Panc1 (cell line): ENCODE results near the gene USP49. TPM values are rescaled to one million over a fixed set of nuclear protein-coding genes. Genes with fewer than 3 reads are reported as not detected.
A peak's percentile ranks its signal among the peaks of the same experiment; 100 is the strongest.

Experiments
- ATAC-seq: fragments of 200-7000 bp; cut with Tn5 transposase; 2 replicates; pipeline ENCODE4 v1.9.1; 2020; ENCODE audit warnings: mild to moderate bottlenecking, moderate library complexity
- BruUV-seq: library from RNA; stranded (reverse); fragments of 400-500 nt; replicated peaks from 2 replicates; lab custom pipeline; 2021; lab: Mats Ljungman, UMichigan
- CTCF ChIA-PET: fragments of 300-600 bp; sonication (Branson Sonifier 250); formaldehyde crosslinking; loops from one replicate; lab custom pipeline; 2022; ENCODE audit warnings: antibody characterized with exemption; lab: Charles Lee
- POLR2A ChIA-PET: fragments of 300-600 bp; sonication (Branson Sonifier 250); formaldehyde crosslinking; loops from one replicate; lab custom pipeline; 2022; ENCODE audit warnings: antibody characterized with exemption; lab: Charles Lee
- DNase-seq: peaks from one replicate; pipeline ENCODE4 v3.0.0-alpha.2; 2010; ENCODE audit warnings: low read depth, low spot score
- H3K27ac ChIP-seq: 2 replicates; pipeline ENCODE4 v1.5.1; 2011; ENCODE audit warnings: mild to moderate bottlenecking, low read length, inconsistent platforms
- H3K27me3 ChIP-seq: fragments of 200-500 bp; sonication (Bioruptor generic); 2 replicates; pipeline ENCODE4 v1.6.0; 2014; ENCODE audit warnings: low read length, inconsistent platforms; ENCODE audit not compliant: control insufficient read depth, insufficient read depth
- H3K36me3 ChIP-seq: fragments of 200-500 bp; sonication (Bioruptor generic); 2 replicates; pipeline ENCODE4 v1.5.1; 2014; ENCODE audit warnings: inconsistent platforms, mild to moderate bottlenecking, low read length, moderate library complexity; ENCODE audit not compliant: control insufficient read depth, insufficient read depth
- H3K4me1 ChIP-seq: 2 replicates; pipeline ENCODE4 v1.5.1; 2011; ENCODE audit warnings: inconsistent platforms, mild to moderate bottlenecking, low read length, moderate library complexity; ENCODE audit not compliant: control insufficient read depth, insufficient read depth
- H3K4me3 ChIP-seq, 2 experiments: 2 replicates each; pipeline ENCODE4 v1.5.1; 2011 to 2012; ENCODE audit warnings: low read depth in 2 of 2, low read length in 2 of 2, mild to moderate bottlenecking in 2 of 2, inconsistent platforms in 1 of 2, moderate library complexity in 1 of 2
- H3K9me3 ChIP-seq: fragments of 200-500 bp; sonication (Bioruptor generic); 2 replicates; pipeline ENCODE4 v1.5.1; 2014; ENCODE audit warnings: low read depth, mild to moderate bottlenecking, inconsistent platforms, low read length, moderate library complexity; ENCODE audit not compliant: control insufficient read depth, insufficient read depth
- POLR2AphosphoS5 ChIP-seq: IDR thresholded peaks from 2 replicates; pipeline ENCODE4 v1.6.1; 2012; ENCODE audit warnings: mild to moderate bottlenecking, low read depth, low read length, moderate library complexity
- SIN3A ChIP-seq: IDR thresholded peaks from 2 replicates; pipeline ENCODE4 v1.6.1; 2012; ENCODE audit warnings: low read depth, mild to moderate bottlenecking, low read length, moderate library complexity, borderline replicate concordance; ENCODE audit not compliant: insufficient read depth
- TCF7L2 ChIP-seq: IDR thresholded peaks from 2 replicates; pipeline ENCODE4 v1.6.1; 2011; ENCODE audit warnings: mild to moderate bottlenecking, low read depth, low read length, inconsistent platforms
- in situ Hi-C: cut with HindIII; loops from 2 replicates; pipeline ENCODE4 v1.10.0; 2016; ENCODE audit warnings: low sequenced_read_pairs, low pct_unique_long_range_greater_than_20kb
- intact Hi-C: fragments of 100-400 bp; cut with micrococcal nuclease; formaldehyde crosslinking; loops from one replicate; pipeline ENCODE4 v1.10.0; 2022; ENCODE audit not compliant: unreplicated experiment
- total RNA-seq: library from RNA; stranded (reverse); gene quantifications from one replicate; pipeline ENCODE4 v1.2.1, GENCODE V29; 2021; ENCODE audit not compliant: unreplicated experiment
- TF ChIP-seq, protein P1 (sequence below), 2 experiments: IDR thresholded peaks; 2 replicates each; pipeline ENCODE4 v1.6.1; 2011 to 2012; ENCODE audit warnings: low read depth in 2 of 2, control low read depth in 1 of 2, low read length in 1 of 2, mild to moderate bottlenecking in 1 of 2, moderate library complexity in 1 of 2; ENCODE audit not compliant: insufficient read depth in 1 of 2
- TF ChIP-seq, protein P2 (sequence below): fragments of 450-650 bp; IDR thresholded peaks from 2 replicates; pipeline ENCODE4 v1.5.1; 2017; ENCODE audit warnings: mild to moderate bottlenecking

The USP49 gene
- total RNA-seq, 1 experiment from 2014 or later = 5.4 TPM

DNA sequence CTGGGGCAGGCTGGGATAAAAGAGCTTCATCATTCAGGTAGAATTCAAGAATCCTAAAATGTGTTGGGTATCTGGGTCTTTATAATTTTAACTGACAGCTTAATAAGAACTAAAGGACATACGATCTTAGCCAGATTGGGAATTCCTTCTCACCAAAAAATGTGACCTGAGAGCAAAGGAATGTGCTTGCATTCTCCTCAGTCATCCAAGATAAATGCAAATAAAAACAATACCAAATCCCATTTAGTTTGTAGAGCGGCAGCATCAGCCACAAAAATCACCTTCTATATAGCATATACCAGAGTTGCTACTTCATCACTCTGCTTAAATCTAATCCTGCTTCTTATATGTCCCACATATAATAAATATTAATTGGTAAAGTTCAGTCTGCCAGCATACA is 16.9 kb downstream of the USP49 start:
- TF ChIP-seq SIN3A (no peak), TCF7L2 (no peak), POLR2AphosphoS5 (no peak)
- TF ChIP-seq, protein P1, sequence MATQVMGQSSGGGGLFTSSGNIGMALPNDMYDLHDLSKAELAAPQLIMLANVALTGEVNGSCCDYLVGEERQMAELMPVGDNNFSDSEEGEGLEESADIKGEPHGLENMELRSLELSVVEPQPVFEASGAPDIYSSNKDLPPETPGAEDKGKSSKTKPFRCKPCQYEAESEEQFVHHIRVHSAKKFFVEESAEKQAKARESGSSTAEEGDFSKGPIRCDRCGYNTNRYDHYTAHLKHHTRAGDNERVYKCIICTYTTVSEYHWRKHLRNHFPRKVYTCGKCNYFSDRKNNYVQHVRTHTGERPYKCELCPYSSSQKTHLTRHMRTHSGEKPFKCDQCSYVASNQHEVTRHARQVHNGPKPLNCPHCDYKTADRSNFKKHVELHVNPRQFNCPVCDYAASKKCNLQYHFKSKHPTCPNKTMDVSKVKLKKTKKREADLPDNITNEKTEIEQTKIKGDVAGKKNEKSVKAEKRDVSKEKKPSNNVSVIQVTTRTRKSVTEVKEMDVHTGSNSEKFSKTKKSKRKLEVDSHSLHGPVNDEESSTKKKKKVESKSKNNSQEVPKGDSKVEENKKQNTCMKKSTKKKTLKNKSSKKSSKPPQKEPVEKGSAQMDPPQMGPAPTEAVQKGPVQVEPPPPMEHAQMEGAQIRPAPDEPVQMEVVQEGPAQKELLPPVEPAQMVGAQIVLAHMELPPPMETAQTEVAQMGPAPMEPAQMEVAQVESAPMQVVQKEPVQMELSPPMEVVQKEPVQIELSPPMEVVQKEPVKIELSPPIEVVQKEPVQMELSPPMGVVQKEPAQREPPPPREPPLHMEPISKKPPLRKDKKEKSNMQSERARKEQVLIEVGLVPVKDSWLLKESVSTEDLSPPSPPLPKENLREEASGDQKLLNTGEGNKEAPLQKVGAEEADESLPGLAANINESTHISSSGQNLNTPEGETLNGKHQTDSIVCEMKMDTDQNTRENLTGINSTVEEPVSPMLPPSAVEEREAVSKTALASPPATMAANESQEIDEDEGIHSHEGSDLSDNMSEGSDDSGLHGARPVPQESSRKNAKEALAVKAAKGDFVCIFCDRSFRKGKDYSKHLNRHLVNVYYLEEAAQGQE (IDR thresholded peaks at IDR 0.05; ENCODE audit: insufficient read depth in 1 of 2, low read depth in 2 of 2, low read length in 1 of 2) = no peak
- TF ChIP-seq, protein P2, sequence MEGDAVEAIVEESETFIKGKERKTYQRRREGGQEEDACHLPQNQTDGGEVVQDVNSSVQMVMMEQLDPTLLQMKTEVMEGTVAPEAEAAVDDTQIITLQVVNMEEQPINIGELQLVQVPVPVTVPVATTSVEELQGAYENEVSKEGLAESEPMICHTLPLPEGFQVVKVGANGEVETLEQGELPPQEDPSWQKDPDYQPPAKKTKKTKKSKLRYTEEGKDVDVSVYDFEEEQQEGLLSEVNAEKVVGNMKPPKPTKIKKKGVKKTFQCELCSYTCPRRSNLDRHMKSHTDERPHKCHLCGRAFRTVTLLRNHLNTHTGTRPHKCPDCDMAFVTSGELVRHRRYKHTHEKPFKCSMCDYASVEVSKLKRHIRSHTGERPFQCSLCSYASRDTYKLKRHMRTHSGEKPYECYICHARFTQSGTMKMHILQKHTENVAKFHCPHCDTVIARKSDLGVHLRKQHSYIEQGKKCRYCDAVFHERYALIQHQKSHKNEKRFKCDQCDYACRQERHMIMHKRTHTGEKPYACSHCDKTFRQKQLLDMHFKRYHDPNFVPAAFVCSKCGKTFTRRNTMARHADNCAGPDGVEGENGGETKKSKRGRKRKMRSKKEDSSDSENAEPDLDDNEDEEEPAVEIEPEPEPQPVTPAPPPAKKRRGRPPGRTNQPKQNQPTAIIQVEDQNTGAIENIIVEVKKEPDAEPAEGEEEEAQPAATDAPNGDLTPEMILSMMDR = no peak
- ATAC-seq (0 out of 2 replicates have a peak, but pooled peaks have one; percentile 42), DNase-seq (no peak)
- in situ Hi-C loops = no loop called here
- Histone ChIP-seq H3K27me3 (no peaks in the 10 kb centered on the region), H3K4me3 (no peak overlapping the region), H3K4me1 (peaks cover 3% of the 10 kb centered on the region; the same call in 1 of the 2 replicates), H3K9me3 (no peaks in the 10 kb centered on the region), H3K36me3 (no peaks in the 10 kb centered on the region), H3K27ac (no peak overlapping the region)
- intact Hi-C loops = no loop called here
- no TSS peak for BruUV-seq
- POLR2A ChIA-PET = interaction anchor here (0.7 kb wide), 1 partner anchor 18 kb away, joined by 3 read pairs; no protein-coding TSS in a partner anchor
- CTCF ChIA-PET = no interaction called here

DNA sequence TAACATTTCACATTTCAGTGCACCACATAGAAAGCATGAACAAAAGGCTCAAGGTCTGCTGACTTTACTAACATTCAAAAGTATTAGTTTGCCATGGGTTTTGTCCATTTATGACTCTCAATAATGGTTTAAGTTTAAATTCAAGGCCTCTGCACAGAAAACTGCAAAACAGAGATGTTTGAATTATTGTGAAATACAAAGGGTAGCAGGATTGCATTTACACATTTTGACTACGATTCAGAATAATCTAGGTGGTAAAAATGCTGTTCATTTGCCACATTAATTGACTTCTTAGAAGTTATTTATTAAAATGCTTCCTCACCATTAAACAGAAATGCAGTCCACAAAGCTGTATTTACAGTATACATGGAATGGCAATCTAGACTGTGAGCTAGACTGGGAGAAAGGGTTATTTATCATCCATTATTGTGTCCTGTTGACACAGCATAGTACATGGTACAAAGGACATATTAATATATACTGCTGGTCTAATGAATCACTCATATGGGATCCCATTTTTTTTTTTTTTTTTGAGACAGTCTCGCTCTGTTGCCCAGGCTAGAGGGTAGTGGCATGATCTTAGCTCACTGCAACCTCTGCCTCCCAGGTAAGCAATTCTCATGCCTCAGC is 18.0 kb downstream of the USP49 start:
- CTCF ChIA-PET = no interaction called here
- no peak for ATAC-seq
- no peak for DNase-seq

More for the DNA sequence above, 18.0 kb downstream of the USP49 start:
- in situ Hi-C loops (no loop called here), intact Hi-C loops (no loop called here)
- POLR2A ChIA-PET = interaction anchor here (0.6 kb wide), 1 partner anchor 33 kb away, joined by 3 read pairs; no protein-coding TSS in a partner anchor
- H3K9me3 ChIP-seq = no peaks in the 10 kb centered on the region
- no peaks in the 10 kb centered on the region for H3K36me3 ChIP-seq
- H3K4me3 ChIP-seq = no peak overlapping the region
- no peak for TF ChIP-seq SIN3A
- TF ChIP-seq, protein P1 (IDR thresholded peaks at IDR 0.05; ENCODE audit: insufficient read depth in 1 of 2, low read depth in 2 of 2, low read length in 1 of 2) = no peak
- no peak for TF ChIP-seq POLR2AphosphoS5
- TF ChIP-seq, protein P2 = no peak
- TF ChIP-seq TCF7L2 = no peak
- no TSS peak for BruUV-seq
- H3K27me3 ChIP-seq = no peaks in the 10 kb centered on the region
- peaks cover 3% of the 10 kb centered on the region; the same call in 1 of the 2 replicates for H3K4me1 ChIP-seq
- H3K27ac ChIP-seq = no peak overlapping the region
